GM18517 (cell line): ENCODE measurements around the gene CCDC178.

ENCODE experiments used
- ATAC-seq: cut with Tn5 transposase; IDR thresholded peaks from one replicate; pipeline ENCODE4 v1.9.1; 2021; ENCODE audit warnings: mild to moderate bottlenecking, moderate library complexity; ENCODE audit not compliant: unreplicated experiment

The CCDC178 gene

GRCh38 chr18:32891130-32891529, 549.4 kb downstream of the CCDC178 start:
- ATAC-seq, result peak; percentile 46

DNA sequence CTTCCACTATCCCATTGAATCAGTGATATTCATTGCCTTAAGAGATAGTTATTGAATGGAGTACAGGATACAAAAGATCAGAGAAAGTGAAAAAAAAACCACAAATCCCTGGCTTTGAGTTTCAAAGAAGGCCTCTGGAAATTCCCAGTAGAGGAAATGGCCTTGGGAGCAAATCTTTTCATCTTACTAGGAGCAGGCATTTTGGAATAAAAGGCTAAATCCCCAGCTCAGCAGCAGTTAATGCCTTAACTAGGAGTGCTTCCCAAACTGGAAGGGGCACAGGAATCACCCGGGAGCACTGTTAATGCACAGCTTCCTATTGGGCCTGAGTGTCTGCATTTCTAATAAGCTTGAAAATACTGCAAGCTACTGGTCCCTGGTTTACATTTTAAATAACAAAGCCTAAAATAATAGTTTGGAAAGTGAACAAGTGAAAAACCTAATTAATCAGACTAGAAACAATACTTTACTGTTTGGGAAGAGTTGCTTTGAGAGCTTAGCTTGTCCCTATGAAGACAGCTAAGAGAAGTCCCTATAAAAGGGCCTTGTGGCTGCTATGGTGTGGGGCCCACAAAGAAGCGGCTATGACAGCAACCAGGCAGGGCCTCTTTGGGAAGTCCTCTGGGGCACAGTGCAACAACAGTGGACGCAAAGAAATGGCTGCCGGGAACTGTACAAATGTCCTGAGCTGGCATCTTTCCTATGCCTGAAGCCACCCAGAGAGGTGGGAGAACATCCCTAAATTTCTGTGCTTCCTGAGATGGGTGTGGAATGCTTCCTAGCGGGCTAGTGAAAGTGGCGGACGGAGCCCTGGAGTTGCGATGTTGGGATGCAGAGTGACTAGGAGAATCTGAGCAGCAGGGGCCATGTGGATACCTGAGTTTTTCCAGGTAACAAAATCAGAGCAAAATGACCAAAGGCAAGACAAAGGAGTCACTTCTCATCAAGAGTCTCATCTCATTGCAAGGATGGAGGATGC, 550.6 kb downstream of the CCDC178 start:
- no peak for ATAC-seq

GRCh38 chr18:32888306-32888705, 552.2 kb downstream of the CCDC178 start:
- ATAC-seq, result no peak
